B cell (primary cell): ENCODE results near the gene GAK.

Experiments
- CTCF ChIP-seq: fragments of 200-600 bp; IDR thresholded peaks from one replicate; pipeline ENCODE4 v1.8.0; 2022; ENCODE audit warnings: antibody characterized with exemption, mild to moderate bottlenecking
- EZH2 ChIP-seq: IDR thresholded peaks from 2 replicates; pipeline ENCODE4 v1.6.1; 2012; ENCODE audit warnings: borderline replicate concordance, low read depth, mild to moderate bottlenecking, moderate library complexity, low read length; ENCODE audit not compliant: insufficient read depth, poor library complexity, severe bottlenecking

- TF ChIP-seq CTCF = no peak
- TF ChIP-seq EZH2 = no peak
These were observed 16.2 kb upstream of the GAK start for GRCh38 chr4:948101-948935.
